ENCODE measurements around the gene TMEM178B.

- TF ChIP-seq CTCF (IDR thresholded peaks at IDR 0.05; ENCODE audit: insufficient read depth, low read length) (no peak), POLR2AphosphoS5 (IDR thresholded peaks at IDR 0.05; ENCODE audit: low read depth) (no peak), REST (IDR thresholded peaks at IDR 0.05; ENCODE audit: insufficient replicate concordance, low read depth) (peak; percentile 95), GABPA (IDR thresholded peaks at IDR 0.05; ENCODE audit: low read depth) (no peak)
These were observed 23.6 kb downstream of the TMEM178B start for GRCh38 chr7:141097430-141097829.
